K562 (cell line): ENCODE measurements around the gene AIG1. TPM values are rescaled to one million over a fixed set of nuclear protein-coding genes. Genes with fewer than 3 reads are reported as not detected.

Experiments
- ATAC-seq: fragments of 200-7000 bp; cut with Tn5 transposase; 3 replicates; pipeline ENCODE4 v1.9.1; 2020; ENCODE audit warnings: moderate library complexity
- BruUV-seq: library from RNA; stranded (reverse); fragments of 400-500 nt; replicated peaks from 2 replicates; lab custom pipeline; 2021; lab: Mats Ljungman, UMichigan
- CTCF ChIA-PET: fragments of 300-600 bp; formaldehyde crosslinking; extraction: SDS; loops from one replicate; lab custom pipeline; 2021; ENCODE audit warnings: low intra/inter-chr PET ratio; lab: Yijun Ruan, JAX
- POLR2A ChIA-PET: fragments of 300-600, 350-650 bp; sonication (Branson Sonifier 250); formaldehyde crosslinking; extraction: SDS; loops from one replicate; lab custom pipeline; 2021; ENCODE audit warnings: antibody characterized with exemption, inconsistent platforms; lab: Yijun Ruan, JAX
- DNase-seq, 4 experiments: peaks; one replicate each; pipeline versions ENCODE4 v3.0.0 to v3.0.0-alpha.2; 2011 to 2018; ENCODE audit warnings: low spot score in 3 of 4, mixed read lengths in 3 of 4; ENCODE audit errors: extremely low read depth in 1 of 4
- FAIRE-seq: peaks from 2 replicates; lab custom pipeline; 2011; peaks lifted over from hg19 to GRCh38; lab: Jason Lieb, UNC
- H2AFZ ChIP-seq: 2 replicates; pipeline ENCODE4 v1.6.0; 2011; ENCODE audit warnings: low read depth, low read length, control low read depth, inconsistent platforms
- H3K27ac ChIP-seq: fragments of 200-600 bp; 3 replicates; pipeline ENCODE4 v1.8.0; 2011; ENCODE audit warnings: low read depth, mild to moderate bottlenecking, control low read depth, inconsistent platforms, low read length, moderate library complexity, mixed read lengths; ENCODE audit errors: extremely low read depth
- H3K27me3 ChIP-seq, 2 experiments: fragments of 300-600 bp in 1 of 2; 2 replicates in 1 of 2; 3 replicates in 1 of 2; pipeline versions ENCODE4 v1.6.0 to v1.8.0; 2011; ENCODE audit warnings: inconsistent platforms in 2 of 2, low read length in 2 of 2, mild to moderate bottlenecking in 1 of 2, mixed read lengths in 1 of 2, moderate library complexity in 1 of 2; ENCODE audit not compliant: control insufficient read depth in 2 of 2, insufficient read depth in 2 of 2
- H3K36me3 ChIP-seq: fragments of 300-600 bp; 3 replicates; pipeline ENCODE4 v1.8.0; 2011; ENCODE audit warnings: mild to moderate bottlenecking, low read length, inconsistent platforms; ENCODE audit not compliant: control insufficient read depth, insufficient read depth
- H3K4me1 ChIP-seq, 2 experiments: fragments of 200-600 bp in 1 of 2; replicated peaks in 1 of 2; 2 replicates in 1 of 2; 3 replicates in 1 of 2; pipeline versions ENCODE4 v1.5.1 to v1.8.0; 2011; ENCODE audit warnings: inconsistent platforms in 2 of 2, low read length in 2 of 2, mild to moderate bottlenecking in 1 of 2, mixed read lengths in 1 of 2, moderate library complexity in 1 of 2; ENCODE audit not compliant: control insufficient read depth in 2 of 2, insufficient read depth in 2 of 2
- H3K4me2 ChIP-seq: 2 replicates; pipeline ENCODE4 v1.6.1; 2011; ENCODE audit warnings: low read length, control low read depth, inconsistent platforms, mixed read lengths; ENCODE audit not compliant: insufficient read depth
- H3K4me3 ChIP-seq: fragments of 200-600 bp; sonication (generic), shearing (Covaris generic); 2 replicates; pipeline ENCODE4 v1.5.1; 2016; ENCODE audit warnings: control low read depth, inconsistent platforms
- H3K79me2 ChIP-seq: fragments of 200-600 bp; 3 replicates; pipeline ENCODE4 v1.8.0; 2011; ENCODE audit warnings: low read length, inconsistent platforms; ENCODE audit not compliant: control insufficient read depth, insufficient read depth
- H3K9ac ChIP-seq, 2 experiments: 2 replicates each; pipeline versions ENCODE4 v1.6.0 to v1.6.1; 2011; ENCODE audit warnings: low read depth in 2 of 2, low read length in 2 of 2, control low read depth in 1 of 2, inconsistent platforms in 1 of 2, mild to moderate bottlenecking in 1 of 2, mixed read lengths in 1 of 2; ENCODE audit not compliant: insufficient read depth in 1 of 2
- H3K9me1 ChIP-seq: one replicate; pipeline ENCODE4 v1.6.0; 2011; ENCODE audit warnings: inconsistent platforms, mild to moderate bottlenecking, low read length, moderate library complexity; ENCODE audit not compliant: control insufficient read depth, insufficient read depth
- H3K9me3 ChIP-seq: replicated peaks from 2 replicates; pipeline ENCODE4 v1.5.1; 2011; ENCODE audit warnings: low read depth, low read length, inconsistent platforms; ENCODE audit not compliant: control insufficient read depth, insufficient read depth
- H4K20me1 ChIP-seq: replicated peaks from 2 replicates; pipeline ENCODE4 v1.6.1; 2011; ENCODE audit warnings: low read length, inconsistent platforms, mixed read lengths; ENCODE audit not compliant: control insufficient read depth, insufficient read depth
- NCOR1 ChIP-seq: fragments of 450-650 bp; IDR thresholded peaks from 2 replicates; pipeline ENCODE4 v1.6.1; 2016; ENCODE audit warnings: mild to moderate bottlenecking, moderate library complexity
- PYGO2 ChIP-seq: fragments of 450-650 bp; IDR thresholded peaks from 2 replicates; pipeline ENCODE4 v1.6.1; 2016; ENCODE audit warnings: mild to moderate bottlenecking, missing genetic modification characterization, moderate library complexity, missing compliant biosample characterization
- SAFB2 ChIP-seq: fragments of 200-400 bp; formaldehyde crosslinking; IDR thresholded peaks from 2 replicates; pipeline ENCODE4 v1.6.1; 2018; ENCODE audit warnings: borderline replicate concordance, low read length, low read depth, moderate library complexity; ENCODE audit not compliant: severe bottlenecking
- SETDB1 ChIP-seq: IDR thresholded peaks from one replicate; pipeline ENCODE4 v1.6.1; 2012; ENCODE audit warnings: low read length, control low read depth, inconsistent platforms
- ZNF197 ChIP-seq: fragments of 200-800 bp; sonication (Bioruptor generic); IDR thresholded peaks from 2 replicates; pipeline ENCODE4 v1.6.1; 2016; ENCODE audit warnings: low read depth, missing genetic modification characterization, missing compliant biosample characterization
- WGBS: fragments of 100-300 bp; shearing (Covaris generic); methylation state at CpG from one replicate; pipeline ENCODE4 v1.1.6; 2016; ENCODE audit warnings: low coverage, mixed read lengths; ENCODE audit not compliant: insufficient coverage; ENCODE audit errors: missing lambda C conversion rate; 5-methylcytosine and 5-hydroxymethylcytosine counted together
- in situ Hi-C: fragments of 300-500 bp; cut with MboI; formaldehyde crosslinking; loops from 4 replicates; pipeline ENCODE4 v1.15.0; 2018; ENCODE audit warnings: inconsistent platforms, mixed read lengths
- intact Hi-C: fragments of 100-400 bp; cut with micrococcal nuclease; formaldehyde crosslinking; loops from 2 replicates; pipeline ENCODE4 v1.14.2; 2022
- polyA plus RNA-seq, 8 experiments: library from polyadenylated mRNA; depleted of rRNA in 4 of 8; stranded (reverse) in 5 of 8; unstranded in 3 of 8; fragments of >200 nt; fragmentation: Nextera tagmentation in 2 of 8; fragmentation: Illumina TruSeq in 1 of 8; extraction: Ambion mirVana in 2 of 8; extraction: Trizol in 1 of 8; gene quantifications; 2 replicates each; pipeline versions ENCODE4 v1.2.1 to v1.2.3, GENCODE V29; 2011 to 2014; ENCODE audit warnings: inconsistent platforms in 1 of 8, missing spikeins in 1 of 8
- total RNA-seq, 7 experiments: library from RNA; depleted of rRNA in 6 of 7; stranded (reverse); fragments of >200 nt in 6 of 7; fragmentation: Illumina TruSeq in 2 of 7; extraction: Trizol in 2 of 7; gene quantifications; 2 replicates each; pipeline versions ENCODE4 v1.2.1 to v1.2.3, GENCODE V29; 2011 to 2021; ENCODE audit warnings: low replicate concordance in 1 of 7
- TF ChIP-seq, protein P1 (sequence below): IDR thresholded peaks from 2 replicates; pipeline ENCODE4 v1.6.1; 2011; ENCODE audit not compliant: insufficient read length; ENCODE audit errors: extremely low read depth
- TF ChIP-seq, protein P2 (sequence below): fragments of 250-450 bp; sonication (Bioruptor Pico); IDR thresholded peaks from 2 replicates; pipeline ENCODE4 v1.4.0; 2020
- TF ChIP-seq, protein P3 (sequence below): fragments of 250-450 bp; sonication (Bioruptor Pico); IDR thresholded peaks from 2 replicates; pipeline ENCODE4 v1.4.0; 2020

AIG1 gene
- total and polyA plus RNA-seq, 9 of the 15 experiments (the other 6 are each of a cell fraction or from before 2014, with no cell fraction given): 74.8 to 333 (median 127) TPM

DNA sequence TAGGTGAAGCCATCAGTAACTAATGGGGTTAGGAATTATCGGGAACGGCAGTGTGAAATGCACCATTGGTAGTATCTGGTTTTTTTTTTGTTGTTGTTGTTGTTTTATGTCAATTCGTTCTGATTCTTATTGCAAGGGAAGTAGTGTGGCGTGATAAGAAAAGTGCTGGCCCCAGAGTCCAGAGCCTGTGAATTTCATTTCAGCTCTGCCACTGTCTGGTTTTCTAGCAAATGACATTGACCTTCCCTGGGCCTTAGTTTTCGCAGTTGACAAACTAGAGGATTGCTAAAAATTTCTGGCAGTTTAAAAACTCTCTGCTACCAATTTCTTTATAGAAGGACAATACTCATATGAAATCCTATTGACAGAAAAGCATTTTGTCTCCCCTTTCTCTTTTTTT lies 161.6 kb downstream of the AIG1 start:
- DNase-seq: no peak
- Histone ChIP-seq H3K9ac (no peak overlapping the region), H3K79me2 (no peaks in the 10 kb centered on the region), H3K4me1 (peaks cover 0 to 4% of the 10 kb centered on the region in 2 experiments; a peak in 2 of 5 replicates), H3K4me2 (no peak overlapping the region), H4K20me1 (no peaks in the 10 kb centered on the region), H3K36me3 (peaks cover 84% of the 10 kb centered on the region), H3K4me3 (no peak overlapping the region), H3K9me1 (no peaks in the 10 kb centered on the region), H3K27ac (no peak overlapping the region), H3K27me3 (no peaks in the 10 kb centered on the region), H2AFZ (no peak overlapping the region)
- no peak for FAIRE-seq
- ChIA-PET POLR2A (interaction anchor here (0.5 kb wide), 1 partner anchor 153 kb away, joined by 3 read pairs; no protein-coding TSS in a partner anchor), CTCF (no interaction called here)
- no peak for ATAC-seq
- in situ Hi-C loops (no loop called here), intact Hi-C loops (no loop called here)
- no TSS peak for BruUV-seq
- 80% methylated on average over 5 of the region's 5 CpGs for WGBS
- TF ChIP-seq SETDB1 (no peak), NCOR1 (no peak), PYGO2 (tag) (no peak), SAFB2 (no peak), ZNF197 (CRISPR knock-in tag) (no peak)
- TF ChIP-seq, protein P1, sequence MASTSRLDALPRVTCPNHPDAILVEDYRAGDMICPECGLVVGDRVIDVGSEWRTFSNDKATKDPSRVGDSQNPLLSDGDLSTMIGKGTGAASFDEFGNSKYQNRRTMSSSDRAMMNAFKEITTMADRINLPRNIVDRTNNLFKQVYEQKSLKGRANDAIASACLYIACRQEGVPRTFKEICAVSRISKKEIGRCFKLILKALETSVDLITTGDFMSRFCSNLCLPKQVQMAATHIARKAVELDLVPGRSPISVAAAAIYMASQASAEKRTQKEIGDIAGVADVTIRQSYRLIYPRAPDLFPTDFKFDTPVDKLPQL: no peak
- TF ChIP-seq, protein P2, sequence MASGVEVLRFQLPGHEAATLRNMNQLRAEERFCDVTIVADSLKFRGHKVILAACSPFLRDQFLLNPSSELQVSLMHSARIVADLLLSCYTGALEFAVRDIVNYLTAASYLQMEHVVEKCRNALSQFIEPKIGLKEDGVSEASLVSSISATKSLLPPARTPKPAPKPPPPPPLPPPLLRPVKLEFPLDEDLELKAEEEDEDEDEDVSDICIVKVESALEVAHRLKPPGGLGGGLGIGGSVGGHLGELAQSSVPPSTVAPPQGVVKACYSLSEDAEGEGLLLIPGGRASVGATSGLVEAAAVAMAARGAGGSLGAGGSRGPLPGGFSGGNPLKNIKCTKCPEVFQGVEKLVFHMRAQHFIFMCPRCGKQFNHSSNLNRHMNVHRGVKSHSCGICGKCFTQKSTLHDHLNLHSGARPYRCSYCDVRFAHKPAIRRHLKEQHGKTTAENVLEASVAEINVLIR (CRISPR knock-in tag): no peak
- TF ChIP-seq, protein P3, sequence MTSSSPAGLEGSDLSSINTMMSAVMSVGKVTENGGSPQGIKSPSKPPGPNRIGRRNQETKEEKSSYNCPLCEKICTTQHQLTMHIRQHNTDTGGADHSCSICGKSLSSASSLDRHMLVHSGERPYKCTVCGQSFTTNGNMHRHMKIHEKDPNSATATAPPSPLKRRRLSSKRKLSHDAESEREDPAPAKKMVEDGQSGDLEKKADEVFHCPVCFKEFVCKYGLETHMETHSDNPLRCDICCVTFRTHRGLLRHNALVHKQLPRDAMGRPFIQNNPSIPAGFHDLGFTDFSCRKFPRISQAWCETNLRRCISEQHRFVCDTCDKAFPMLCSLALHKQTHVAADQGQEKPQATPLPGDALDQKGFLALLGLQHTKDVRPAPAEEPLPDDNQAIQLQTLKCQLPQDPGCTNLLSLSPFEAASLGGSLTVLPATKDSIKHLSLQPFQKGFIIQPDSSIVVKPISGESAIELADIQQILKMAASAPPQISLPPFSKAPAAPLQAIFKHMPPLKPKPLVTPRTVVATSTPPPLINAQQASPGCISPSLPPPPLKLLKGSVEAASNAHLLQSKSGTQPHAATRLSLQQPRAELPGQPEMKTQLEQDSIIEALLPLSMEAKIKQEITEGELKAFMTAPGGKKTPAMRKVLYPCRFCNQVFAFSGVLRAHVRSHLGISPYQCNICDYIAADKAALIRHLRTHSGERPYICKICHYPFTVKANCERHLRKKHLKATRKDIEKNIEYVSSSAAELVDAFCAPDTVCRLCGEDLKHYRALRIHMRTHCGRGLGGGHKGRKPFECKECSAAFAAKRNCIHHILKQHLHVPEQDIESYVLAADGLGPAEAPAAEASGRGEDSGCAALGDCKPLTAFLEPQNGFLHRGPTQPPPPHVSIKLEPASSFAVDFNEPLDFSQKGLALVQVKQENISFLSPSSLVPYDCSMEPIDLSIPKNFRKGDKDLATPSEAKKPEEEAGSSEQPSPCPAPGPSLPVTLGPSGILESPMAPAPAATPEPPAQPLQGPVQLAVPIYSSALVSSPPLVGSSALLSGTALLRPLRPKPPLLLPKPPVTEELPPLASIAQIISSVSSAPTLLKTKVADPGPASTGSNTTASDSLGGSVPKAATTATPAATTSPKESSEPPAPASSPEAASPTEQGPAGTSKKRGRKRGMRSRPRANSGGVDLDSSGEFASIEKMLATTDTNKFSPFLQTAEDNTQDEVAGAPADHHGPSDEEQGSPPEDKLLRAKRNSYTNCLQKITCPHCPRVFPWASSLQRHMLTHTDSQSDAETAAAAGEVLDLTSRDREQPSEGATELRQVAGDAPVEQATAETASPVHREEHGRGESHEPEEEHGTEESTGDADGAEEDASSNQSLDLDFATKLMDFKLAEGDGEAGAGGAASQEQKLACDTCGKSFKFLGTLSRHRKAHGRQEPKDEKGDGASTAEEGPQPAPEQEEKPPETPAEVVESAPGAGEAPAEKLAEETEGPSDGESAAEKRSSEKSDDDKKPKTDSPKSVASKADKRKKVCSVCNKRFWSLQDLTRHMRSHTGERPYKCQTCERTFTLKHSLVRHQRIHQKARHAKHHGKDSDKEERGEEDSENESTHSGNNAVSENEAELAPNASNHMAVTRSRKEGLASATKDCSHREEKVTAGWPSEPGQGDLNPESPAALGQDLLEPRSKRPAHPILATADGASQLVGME: no peak
- TF ChIP-seq, all 486 proteins: peak for 0
- H3K9me3 ChIP-seq: no peaks in the 10 kb centered on the region
